Activated T-cell treated with anti-CD3 and anti-CD28 coated beads for 24 hours (primary cell): Measurements from ENCODE around the gene RNU2-1.
A peak's percentile ranks its signal among the peaks of the same experiment; 100 is the strongest.
"Not testable (repeated sequence)": the region's sequence is repeated elsewhere in the genome, so short reads cannot be mapped to it uniquely, and the experiment has no call there.

Source experiments
- DNase-seq: peaks from one replicate; pipeline ENCODE4 v3.0.0-alpha.2; 2020; ENCODE audit warnings: low read depth

Gene RNU2-1

GRCh38 chr17:43216369-43216761 is 17.4 kb downstream of the RNU2-1 start:
- DNase-seq = no peak

DNA sequence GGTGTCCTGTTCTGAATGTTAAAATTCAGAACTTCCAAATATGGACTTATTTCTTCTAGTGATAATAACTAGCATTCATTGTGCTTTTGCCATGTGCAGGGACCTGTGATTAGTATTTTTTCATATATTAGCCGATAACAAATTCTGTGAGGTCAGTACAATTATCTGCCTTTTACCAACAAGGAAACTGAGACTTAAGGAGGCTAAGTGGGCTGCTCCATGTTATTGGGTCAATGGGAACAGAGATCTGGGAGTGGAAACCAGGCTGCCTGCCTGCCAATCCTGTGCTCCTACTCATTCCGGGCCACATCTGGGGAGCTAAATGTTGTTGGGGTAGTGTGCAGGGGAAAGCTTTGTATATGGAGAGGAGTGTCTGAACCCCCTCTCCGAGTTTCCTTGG is 18.4 kb downstream of the RNU2-1 start:
- DNase-seq = no peak

DNA sequence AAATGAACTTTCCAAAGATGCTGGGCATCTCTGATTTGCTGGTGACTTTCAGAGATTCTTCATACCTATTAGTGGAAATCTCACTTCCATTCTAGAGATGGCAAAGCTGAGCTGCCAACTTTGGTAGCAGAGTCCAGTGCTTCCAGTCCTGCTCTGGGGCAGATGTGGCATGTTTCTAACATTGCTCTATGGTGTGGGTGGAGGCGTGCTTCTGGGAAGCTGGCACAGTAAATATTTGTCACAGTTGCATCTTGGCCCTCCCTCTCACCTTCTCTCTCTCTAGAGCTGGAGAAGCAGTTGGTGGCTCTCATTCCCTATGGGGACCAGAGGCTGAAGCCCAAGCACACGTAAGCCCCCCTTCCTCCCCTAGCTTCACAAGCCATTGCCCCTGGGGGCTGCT is 20.2 kb downstream of the RNU2-1 start:
- no peak for DNase-seq

DNA sequence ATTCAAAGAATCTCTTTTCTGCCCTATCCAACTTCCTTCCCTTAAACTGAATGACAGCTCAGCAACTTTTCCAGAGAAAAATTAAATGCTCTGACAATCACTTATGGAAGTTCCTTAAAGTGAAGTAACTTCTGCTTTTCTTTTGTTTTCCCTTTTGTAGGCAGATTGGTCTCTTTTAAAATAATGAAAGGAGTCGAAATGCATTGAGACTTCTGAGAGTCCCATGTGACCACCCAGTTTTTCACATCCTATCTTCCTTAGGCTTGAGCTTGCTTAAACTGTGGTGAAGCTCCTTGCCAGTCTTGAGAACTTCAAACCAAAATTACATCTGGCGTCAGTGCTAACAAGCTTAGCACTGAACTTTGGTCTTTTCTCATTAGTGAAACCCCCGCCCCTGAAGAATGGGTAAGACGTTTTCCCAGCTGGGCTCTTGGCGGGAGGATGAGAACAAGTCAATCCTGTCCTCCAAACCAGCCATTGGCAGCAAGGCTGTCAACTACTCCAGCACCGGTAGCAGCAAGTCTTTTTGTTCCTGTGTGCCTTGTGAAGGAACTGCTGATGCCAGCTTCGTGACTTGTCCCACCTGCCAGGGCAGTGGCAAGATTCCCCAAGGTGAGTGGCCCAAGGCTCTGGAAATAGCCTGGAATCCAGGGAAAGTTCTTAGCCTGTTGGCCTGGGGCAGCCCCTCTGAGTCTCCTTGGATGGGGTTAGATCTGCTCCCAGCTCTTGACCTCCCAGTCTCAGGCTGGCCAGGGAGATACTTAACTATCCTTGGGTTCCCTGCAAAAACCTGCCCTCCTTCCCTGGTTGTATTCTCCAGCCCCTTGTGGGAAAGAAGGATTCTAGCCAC is 20.9 kb downstream of the RNU2-1 start:
- DNase-seq = no peak

DNA sequence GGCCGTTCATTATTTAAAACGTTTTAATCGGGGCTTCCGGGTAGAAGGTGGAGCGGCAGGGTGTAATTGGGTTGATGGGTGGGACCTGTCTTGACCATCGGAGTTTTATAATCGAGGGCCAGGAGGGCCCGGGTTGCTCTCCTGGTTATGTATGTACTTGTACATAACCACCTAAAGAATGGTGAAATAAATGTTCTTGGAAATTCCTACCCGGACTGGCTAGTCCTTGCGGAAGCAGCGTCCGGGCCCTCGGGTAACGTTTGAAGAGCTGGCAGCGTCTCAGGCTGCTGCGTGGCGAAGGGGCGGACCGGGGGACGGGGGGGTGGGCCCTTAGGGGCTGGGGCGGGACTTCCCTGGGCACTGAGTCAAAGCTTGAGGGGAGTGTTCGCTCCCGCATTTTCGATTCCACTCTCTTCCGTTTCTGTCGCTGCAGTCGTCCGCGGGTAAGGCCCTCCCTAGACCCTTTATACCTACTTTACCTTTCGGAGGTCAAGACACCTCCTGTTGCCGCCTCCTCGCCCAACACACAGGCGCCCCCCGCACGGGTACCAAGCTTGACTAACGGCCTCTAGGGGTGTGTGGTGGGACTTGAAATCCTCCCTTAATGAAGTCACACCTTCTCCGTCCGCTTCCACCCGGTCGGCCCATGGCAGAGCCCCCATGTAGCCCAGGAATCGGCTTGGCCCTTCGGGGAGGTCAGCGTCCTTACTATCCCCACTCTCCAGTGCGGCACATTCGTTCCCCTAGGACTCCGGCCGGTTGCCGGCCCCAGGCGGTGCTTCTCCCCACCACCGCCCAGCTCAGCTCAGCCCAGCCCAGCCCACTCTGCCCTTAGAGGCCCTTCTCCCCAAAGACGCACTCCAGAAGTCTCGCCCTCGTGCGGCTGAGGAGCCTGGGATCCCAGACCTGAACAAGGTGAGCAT is 22.0 kb downstream of the RNU2-1 start, which contains the start of gene TMEM106A:
TSS of gene TMEM106A (plus strand) at position 396 of the 923 bp plus-strand sequence. CDS start 1,167 bp downstream, outside the sequence.
- peak; percentile 60 for DNase-seq

- no peak for DNase-seq
These were observed 22.7 kb downstream of the RNU2-1 start for GRCh38 chr17:43211123-43211479.

DNA sequence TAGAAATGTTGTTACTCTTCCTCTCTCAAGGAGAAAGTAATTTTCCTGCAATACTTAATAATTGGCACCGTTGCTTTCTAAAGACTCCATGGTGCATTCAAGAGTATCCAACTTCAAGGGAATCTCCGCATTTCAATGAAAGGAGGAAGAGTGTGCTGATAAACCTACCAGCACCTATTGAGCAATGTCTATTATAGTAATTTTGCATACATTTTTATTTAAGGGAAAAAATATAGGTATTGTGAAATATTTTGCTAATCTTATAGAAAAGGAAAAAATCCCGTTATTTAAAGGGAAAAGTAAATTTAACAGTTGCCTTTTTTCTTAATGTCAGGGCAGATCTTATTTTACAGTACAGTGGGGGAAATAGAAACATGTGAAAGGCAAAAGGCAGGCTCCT is 23.2 kb downstream of the RNU2-1 start:
- no peak for DNase-seq

DNA sequence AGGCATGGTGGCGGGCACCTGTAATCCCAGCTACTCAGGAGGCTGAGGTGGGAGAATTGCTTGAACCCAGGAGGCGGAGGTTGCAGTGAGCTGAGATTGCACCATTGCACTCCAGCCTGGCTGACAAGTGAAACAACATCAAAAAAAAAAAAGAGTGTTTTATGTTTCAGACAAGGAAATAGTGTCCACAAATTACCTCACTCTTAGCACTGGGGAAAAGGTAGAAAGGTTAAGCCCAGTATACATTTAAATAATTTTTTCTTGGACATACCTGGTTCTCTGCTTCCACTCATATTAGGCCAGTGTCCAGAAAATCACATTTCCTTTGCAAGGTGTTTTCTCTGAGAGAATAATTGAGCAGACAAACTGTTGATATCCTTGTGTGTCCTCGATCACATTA is 30.8 kb downstream of the RNU2-1 start:
- DNase-seq = not testable (repeated sequence)

DNA sequence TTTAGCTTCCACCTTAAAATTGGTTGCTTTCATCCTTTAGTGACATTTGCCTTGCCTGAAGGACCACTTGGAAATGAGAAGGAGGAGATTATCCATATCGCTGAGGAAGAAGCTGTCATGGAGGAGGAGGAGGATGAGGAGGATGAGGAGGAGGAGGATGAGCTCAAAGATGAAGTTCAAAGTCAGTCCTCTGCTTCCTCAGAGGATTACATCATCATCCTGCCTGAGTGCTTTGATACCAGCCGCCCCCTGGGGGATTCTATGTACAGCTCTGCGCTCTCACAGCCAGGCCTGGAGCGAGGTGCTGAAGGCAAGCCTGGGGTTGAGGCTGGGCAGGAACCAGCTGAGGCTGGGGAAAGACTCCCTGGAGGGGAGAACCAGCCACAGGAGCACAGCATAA is 33.6 kb downstream of the RNU2-1 start:
- no peak for DNase-seq

- DNase-seq = no peak
These were observed 34.1 kb downstream of the RNU2-1 start for GRCh38 chr17:43199633-43200032.

- DNase-seq = no peak
These were observed 40.5 kb downstream of the RNU2-1 start for GRCh38 chr17:43193251-43193650.

GRCh38 chr17:43186656-43187055 is 47.1 kb downstream of the RNU2-1 start:
- not testable (repeated sequence) for DNase-seq

DNA sequence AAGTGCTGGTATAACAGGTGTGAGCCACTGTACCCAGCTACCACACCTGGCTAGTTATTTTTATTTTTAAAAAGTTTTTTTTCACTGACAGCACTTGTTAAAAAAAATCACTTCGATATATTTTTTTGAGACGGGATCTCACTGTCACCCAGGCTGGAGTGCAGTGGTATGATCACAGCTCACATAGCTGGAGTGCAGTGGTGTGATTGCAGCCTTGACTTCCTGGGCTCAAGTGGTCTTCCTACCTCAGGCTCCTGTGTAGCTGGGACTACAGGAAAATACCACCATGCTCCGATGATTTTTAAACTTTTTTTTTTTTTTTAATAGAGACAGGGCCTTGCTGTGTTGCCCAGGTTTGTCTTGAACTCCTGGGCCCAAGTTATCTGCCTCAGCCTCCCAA is 49.9 kb downstream of the RNU2-1 start:
- DNase-seq = no peak
